DMS153 treated with DMSO at 0.1 percent for 48 hours (cell line): ENCODE data around the gene MAML3.

Experiments used
- DNase-seq: peaks from one replicate; lab custom pipeline; 2025; ENCODE audit not compliant: unreplicated experiment; lab: John Stamatoyannopoulos, UW

Gene MAML3

DNA sequence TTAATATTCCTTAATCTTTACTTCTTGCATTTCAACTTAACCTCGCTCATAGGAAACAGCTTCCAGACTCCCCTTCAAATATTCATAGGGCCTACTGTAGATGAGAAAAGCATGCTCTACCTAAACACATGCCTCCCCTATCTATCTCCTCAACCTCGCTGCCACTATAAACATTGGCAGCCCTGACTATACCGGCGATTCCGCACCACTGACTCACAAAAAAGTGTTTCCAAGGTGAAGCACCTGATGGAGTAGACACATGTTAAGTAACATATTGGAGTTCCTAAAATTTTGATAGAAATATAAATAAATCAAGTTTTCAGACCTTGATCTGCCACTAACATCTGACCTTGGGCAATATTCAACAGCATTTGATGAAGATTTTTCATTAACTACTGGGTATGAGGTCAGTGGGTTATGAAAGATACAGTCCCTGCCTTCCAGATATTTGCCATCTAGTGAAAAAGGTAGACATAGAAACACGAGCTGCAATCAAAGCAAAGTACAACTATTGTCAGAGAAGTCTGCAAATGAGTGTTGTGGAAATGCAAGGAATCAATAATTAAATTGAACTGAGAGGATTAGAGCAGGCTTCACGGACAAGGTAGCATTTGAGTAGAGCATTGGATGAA, 184.2 kb downstream of the MAML3 start:
- no peak for DNase-seq

GRCh38 chr4:139968831-139969230, 185.2 kb downstream of the MAML3 start:
- DNase-seq: no peak

DNA sequence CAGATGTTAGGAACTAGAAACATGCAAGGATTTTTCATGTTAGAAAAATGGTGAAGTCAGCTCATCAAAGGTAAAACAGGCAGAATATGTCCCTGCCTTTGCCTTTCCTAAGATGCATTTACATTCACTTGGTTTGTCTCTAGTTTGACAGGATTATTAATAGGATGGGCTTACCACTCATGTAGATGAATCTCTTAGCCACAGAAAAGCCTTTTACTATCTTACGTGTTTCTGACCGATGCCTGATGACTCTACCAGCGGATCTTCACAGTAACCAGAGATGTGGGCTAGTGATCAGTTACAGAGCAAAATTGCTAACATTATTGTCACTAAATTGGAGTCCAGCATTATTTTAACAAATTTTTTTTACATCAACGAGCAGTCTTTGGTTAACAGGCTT, 187.6 kb downstream of the MAML3 start:
- no peak for DNase-seq

GRCh38 chr4:139965789-139966188, 188.2 kb downstream of the MAML3 start:
- DNase-seq: no peak

GRCh38 chr4:139963708-139964107, 190.3 kb downstream of the MAML3 start:
- no peak for DNase-seq

DNA sequence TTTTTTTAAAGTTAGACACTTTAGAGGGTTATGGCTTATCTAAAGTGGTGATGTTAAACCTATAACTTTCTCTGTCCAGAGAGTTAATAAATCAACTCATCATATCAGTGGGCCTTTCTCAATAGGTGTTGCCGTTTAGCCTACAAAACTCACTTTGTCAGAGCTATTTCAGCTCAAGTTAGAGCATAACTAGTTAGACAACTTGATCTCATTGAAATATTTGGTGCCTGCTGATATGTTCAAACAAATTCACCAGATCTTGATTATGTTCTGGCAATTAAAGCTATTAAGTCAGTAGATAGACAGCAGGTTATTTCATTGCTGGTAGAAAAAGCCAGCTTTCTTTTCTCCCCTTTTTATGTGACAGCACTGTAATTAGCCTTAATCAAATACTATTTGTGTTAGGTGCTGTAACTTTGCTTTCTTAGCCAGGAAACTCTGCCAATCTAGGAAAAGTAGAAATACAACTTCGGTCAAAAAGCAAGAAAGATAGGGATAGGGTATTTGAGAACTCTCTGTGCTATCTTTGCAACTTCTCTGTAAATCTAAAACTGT, 191.8 kb downstream of the MAML3 start:
- DNase-seq: no peak

- DNase-seq: no peak
Measured at GRCh38 chr4:139961344-139961946, 192.5 kb downstream of the MAML3 start.

DNA sequence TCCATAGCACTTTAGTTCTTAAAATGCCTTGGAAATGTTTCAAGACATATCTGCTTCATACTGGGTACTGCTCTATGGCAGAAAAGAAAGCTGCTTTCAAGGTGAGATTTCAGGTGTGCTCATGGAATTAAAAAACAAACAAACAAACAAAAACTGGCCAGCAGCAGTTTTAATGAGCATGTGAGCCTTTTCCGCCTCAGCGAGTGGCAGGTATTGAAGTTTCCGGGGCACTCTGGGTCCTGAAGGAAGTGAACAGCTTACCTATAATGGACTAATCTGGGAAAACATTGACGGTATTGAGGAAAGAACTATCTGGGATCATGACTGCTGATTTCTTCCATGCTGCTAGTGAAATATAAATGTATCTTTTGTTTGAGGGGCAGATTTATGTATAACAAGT, 194.6 kb downstream of the MAML3 start:
- no peak for DNase-seq

DNA sequence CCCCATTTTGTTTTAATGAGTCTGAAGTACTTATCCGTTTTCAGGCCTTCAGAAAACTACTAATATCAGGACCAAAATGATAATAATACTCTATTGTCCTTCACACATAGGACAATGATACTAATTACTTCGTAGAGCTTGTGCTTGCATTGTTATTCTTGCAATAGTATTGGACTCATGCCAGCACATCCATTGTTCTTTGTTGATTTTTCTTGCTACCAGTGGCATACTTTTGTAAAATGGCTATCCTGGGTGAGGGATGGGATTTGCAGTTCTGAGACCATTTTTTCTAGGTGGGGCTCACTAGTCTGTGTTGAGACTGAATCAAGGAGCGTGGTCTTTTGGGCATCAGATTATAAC, 195.3 kb downstream of the MAML3 start:
- DNase-seq: no peak

DNA sequence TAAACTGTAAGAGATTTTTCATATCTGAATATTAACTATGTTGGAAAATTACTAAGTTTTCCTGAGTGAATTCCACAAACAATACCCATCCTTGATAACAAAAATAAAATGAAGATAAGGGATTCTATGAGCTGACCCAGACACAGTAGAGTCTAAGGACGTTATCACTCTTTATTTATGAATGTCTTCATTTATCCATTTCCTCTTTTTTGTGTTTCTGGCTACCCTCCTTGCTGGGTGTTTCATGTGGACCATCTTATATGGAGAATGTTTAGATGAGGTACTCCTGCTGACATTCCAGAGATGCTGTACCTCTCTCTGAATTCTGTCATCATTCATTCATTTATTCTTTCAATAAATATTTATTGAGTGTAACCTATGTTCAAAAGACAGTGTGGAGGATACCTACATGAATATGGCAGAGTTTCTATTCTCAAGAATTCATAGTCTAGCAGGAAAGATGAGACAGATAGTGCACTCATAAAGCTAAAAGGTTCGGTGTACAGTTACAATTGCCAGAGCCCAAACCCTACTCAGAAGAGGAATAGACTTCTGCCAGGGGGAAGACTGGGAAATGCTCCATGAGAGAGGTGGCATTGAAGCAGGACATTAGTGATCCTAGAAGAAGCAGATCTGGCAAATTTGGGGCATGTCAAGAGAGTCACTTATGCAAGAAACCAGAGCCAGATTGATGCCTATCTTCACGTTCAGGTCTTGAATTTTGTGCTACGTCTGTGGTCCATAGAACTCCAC, 195.8 kb downstream of the MAML3 start:
- no peak for DNase-seq

GRCh38 chr4:139957065-139957464, 196.9 kb downstream of the MAML3 start:
- DNase-seq: no peak

DNA sequence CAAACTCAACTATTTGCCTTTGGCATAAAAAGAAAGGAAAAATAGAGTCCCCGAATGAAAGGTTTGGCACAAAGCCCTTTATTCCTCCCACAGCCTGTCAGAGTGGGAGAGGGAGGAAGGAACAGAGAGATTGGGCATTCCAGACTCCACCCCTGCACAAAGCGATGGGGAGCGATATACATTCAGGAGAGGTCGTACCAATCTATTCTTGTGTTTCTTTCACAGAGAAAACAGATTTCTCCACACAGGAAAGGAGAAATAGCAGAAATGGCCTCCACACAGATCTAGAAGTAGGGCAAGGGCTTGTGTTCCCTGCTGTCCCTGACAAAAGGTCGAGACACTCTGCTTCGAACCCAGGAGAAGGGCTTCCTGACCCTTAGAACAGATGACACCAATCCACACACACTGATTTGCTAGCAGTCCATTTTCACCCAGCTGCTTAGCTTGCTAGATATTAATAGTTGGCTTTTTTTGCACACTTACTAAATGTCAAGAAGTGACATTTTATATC, 197.4 kb downstream of the MAML3 start:
- DNase-seq: no peak

DNA sequence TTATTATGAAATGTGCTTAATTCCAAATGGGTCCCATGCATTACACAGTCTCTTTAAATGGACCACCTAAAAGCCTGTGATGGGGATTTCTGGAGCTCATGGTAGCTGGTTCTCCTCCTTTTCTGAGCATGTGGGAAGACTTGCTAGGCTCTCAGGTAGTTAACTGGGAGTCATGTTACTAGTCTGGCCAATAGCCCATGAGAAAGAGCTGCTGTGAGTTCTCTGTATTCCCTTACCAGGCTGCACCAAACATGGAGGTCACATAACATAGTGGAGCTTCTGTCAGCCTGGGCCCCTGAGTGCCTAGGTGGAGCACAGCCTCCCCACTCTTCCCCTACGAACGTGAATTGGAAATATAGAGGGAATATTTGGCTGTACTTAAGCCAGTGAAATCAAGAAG, 198.4 kb downstream of the MAML3 start:
- DNase-seq: no peak

DNA sequence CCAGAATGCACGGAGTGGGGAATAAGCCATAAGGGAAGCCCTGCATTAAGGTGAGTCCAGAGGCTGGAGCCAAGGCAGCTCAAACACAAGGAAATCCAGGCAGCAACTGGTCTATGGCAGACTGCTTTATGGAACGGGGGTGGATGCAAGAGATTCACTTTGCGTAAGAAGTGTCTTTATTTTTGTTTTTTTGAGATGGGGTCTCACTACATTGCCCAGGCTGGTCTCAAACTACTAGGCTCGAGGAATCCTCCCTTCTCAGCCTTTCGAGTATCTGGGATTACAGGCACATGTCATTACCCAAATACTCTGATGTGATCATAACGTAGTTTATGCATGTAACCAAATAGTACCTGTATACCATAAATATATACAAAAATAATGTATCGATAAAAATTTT, 199.5 kb downstream of the MAML3 start:
- no peak for DNase-seq

- DNase-seq: no peak
Measured at GRCh38 chr4:139951021-139951420, 203.0 kb downstream of the MAML3 start.

GRCh38 chr4:139950568-139950967, 203.4 kb downstream of the MAML3 start:
- no peak for DNase-seq

GRCh38 chr4:139944916-139945315, 209.1 kb downstream of the MAML3 start:
- DNase-seq: peak; percentile 37

DNA sequence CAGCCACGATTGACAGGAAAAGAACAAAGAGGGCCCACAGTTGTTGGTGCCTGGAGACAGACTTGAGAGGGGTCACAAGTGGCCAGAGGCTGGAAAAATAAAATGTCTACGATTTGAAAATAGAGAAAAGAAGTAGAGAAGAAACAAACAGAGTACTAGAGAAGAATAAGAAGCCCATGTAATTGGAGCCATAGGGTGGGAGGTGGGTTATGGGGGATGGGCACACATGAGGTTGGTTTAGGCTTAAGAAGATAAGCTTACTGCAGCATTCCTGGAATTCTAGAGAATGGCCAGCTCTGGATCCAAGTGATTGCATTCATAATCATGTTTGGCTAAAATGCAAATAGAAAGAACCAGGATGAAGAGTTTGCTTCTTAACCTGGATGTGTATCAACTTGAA, 210.7 kb downstream of the MAML3 start:
- DNase-seq: no peak

GRCh38 chr4:139942241-139942640, 211.7 kb downstream of the MAML3 start:
- no peak for DNase-seq

- DNase-seq: no peak
Measured at GRCh38 chr4:139940600-139940999, 213.4 kb downstream of the MAML3 start.

DNA sequence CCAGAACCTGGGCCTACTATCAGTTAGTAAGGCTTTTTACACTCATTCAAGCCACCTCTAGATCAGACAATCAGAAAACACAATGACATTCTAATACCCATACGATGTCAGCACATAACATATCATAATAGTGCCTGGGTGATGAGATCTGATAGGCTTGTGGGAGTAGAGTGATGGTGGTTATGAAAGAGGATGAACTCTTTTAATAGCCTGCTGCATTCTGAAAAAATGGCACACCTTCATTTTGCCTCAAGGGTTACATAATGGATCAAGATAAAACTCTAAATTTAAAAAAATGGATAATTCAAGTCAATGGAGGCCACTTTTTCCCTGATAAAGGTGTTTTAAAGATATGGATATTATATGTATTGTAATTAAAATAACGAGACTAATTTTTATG, 215.6 kb downstream of the MAML3 start:
- no peak for DNase-seq

GRCh38 chr4:139935911-139936310, 218.1 kb downstream of the MAML3 start:
- no peak for DNase-seq
